ENCODE data around the gene CTAGE6.
"Not testable (repeated sequence)": the region's sequence is repeated elsewhere in the genome, so short reads cannot be mapped to it uniquely, and the experiment has no call there.

The CTAGE6 gene

GRCh38 chr7:143714581-143715454 lies 42.7 kb downstream of the CTAGE6 start:
- not testable (repeated sequence) for H3K4me1 ChIP-seq (ENCODE audit: control insufficient read depth, insufficient read depth, low read length); H3K27me3 ChIP-seq (replicated peaks; ENCODE audit: control insufficient read depth, insufficient read depth, low read length); H3K36me3 ChIP-seq (ENCODE audit: control insufficient read depth, insufficient read depth, low read length, severe bottlenecking); H3K4me3 ChIP-seq (ENCODE audit: low read length); H3K9me3 ChIP-seq (ENCODE audit: control insufficient read depth, low read length); DNase-seq (ENCODE audit: low read depth); H3K9ac ChIP-seq (ENCODE audit: low read length)

- H3K36me3 ChIP-seq (ENCODE audit: control insufficient read depth, insufficient read depth, low read length, severe bottlenecking); H3K4me1 ChIP-seq (ENCODE audit: control insufficient read depth, insufficient read depth, low read length); DNase-seq (ENCODE audit: low read depth): not testable (repeated sequence)
Measured at GRCh38 chr7:143712381-143712780, 45.1 kb downstream of the CTAGE6 start.

GRCh38 chr7:143711727-143712324 lies 45.7 kb downstream of the CTAGE6 start:
- not testable (repeated sequence) for H3K36me3 ChIP-seq (ENCODE audit: control insufficient read depth, insufficient read depth, low read length, severe bottlenecking); H3K9ac ChIP-seq (ENCODE audit: low read length); H3K27me3 ChIP-seq (replicated peaks; ENCODE audit: control insufficient read depth, insufficient read depth, low read length); H3K9me3 ChIP-seq (ENCODE audit: control insufficient read depth, low read length); DNase-seq (ENCODE audit: low read depth); H3K4me3 ChIP-seq (ENCODE audit: low read length); H3K4me1 ChIP-seq (ENCODE audit: control insufficient read depth, insufficient read depth, low read length)

More at GRCh38 chr7:143712381-143712780, 45.1 kb downstream of the CTAGE6 start:
- not testable (repeated sequence) for H3K9ac ChIP-seq (ENCODE audit: low read length); H3K9me3 ChIP-seq (ENCODE audit: control insufficient read depth, low read length); H3K4me3 ChIP-seq (ENCODE audit: low read length); H3K27me3 ChIP-seq (replicated peaks; ENCODE audit: control insufficient read depth, insufficient read depth, low read length)

GRCh38 chr7:143709895-143710294 lies 47.6 kb downstream of the CTAGE6 start:
- not testable (repeated sequence) for H3K27me3 ChIP-seq (replicated peaks; ENCODE audit: control insufficient read depth, insufficient read depth, low read length); DNase-seq (ENCODE audit: low read depth); H3K4me1 ChIP-seq (ENCODE audit: control insufficient read depth, insufficient read depth, low read length); H3K9ac ChIP-seq (ENCODE audit: low read length); H3K36me3 ChIP-seq (ENCODE audit: control insufficient read depth, insufficient read depth, low read length, severe bottlenecking); H3K9me3 ChIP-seq (ENCODE audit: control insufficient read depth, low read length); H3K4me3 ChIP-seq (ENCODE audit: low read length)
